GM19397 (cell line): ENCODE data around the gene IBSP.
A peak's percentile ranks its signal among the peaks of the same experiment; 100 is the strongest.

ENCODE experiments used
- ATAC-seq: cut with Tn5 transposase; IDR thresholded peaks from one replicate; pipeline ENCODE4 v1.9.1; 2021; ENCODE audit warnings: mild to moderate bottlenecking, moderate library complexity; ENCODE audit not compliant: unreplicated experiment

IBSP gene

GRCh38 chr4:87835743-87836142 lies 36.4 kb downstream of the IBSP start:
- ATAC-seq = no peak

- no peak for ATAC-seq
Observed at GRCh38 chr4:87838205-87838604, 38.9 kb downstream of the IBSP start.

- no peak for ATAC-seq
Observed at GRCh38 chr4:87838890-87839591, 39.7 kb downstream of the IBSP start.

- ATAC-seq = no peak
Observed at GRCh38 chr4:87839592-87839946, 40.2 kb downstream of the IBSP start.

- no peak for ATAC-seq
Observed at GRCh38 chr4:87840149-87840548, 40.8 kb downstream of the IBSP start.

GRCh38 chr4:87843936-87844335 lies 44.6 kb downstream of the IBSP start:
- no peak for ATAC-seq

GRCh38 chr4:87844452-87844851 lies 45.1 kb downstream of the IBSP start:
- no peak for ATAC-seq

GRCh38 chr4:87846226-87846625 lies 46.9 kb downstream of the IBSP start:
- no peak for ATAC-seq

GRCh38 chr4:87848622-87849351 lies 49.4 kb downstream of the IBSP start:
- ATAC-seq = peak; percentile 70

- no peak for ATAC-seq
Observed at GRCh38 chr4:87849612-87850011, 50.3 kb downstream of the IBSP start.

- ATAC-seq = no peak
Observed at GRCh38 chr4:87851332-87851731, 52.0 kb downstream of the IBSP start.

GRCh38 chr4:87851953-87852352 lies 52.6 kb downstream of the IBSP start:
- no peak for ATAC-seq

GRCh38 chr4:87853108-87853507 lies 53.8 kb downstream of the IBSP start:
- no peak for ATAC-seq

- ATAC-seq = no peak
Observed at GRCh38 chr4:87853891-87854290, 54.5 kb downstream of the IBSP start.

- no peak for ATAC-seq
Observed at GRCh38 chr4:87855559-87855958, 56.2 kb downstream of the IBSP start.

GRCh38 chr4:87856816-87857215 lies 57.5 kb downstream of the IBSP start:
- no peak for ATAC-seq

GRCh38 chr4:87857789-87858188 lies 58.4 kb downstream of the IBSP start:
- ATAC-seq = no peak
